DOHH2 (cell line): ENCODE data around the gene PHACTR2.

Source experiments
- CTCF ChIP-seq: fragments of 200-600 bp; sonication (generic); IDR thresholded peaks from one replicate; pipeline ENCODE4 v1.5.1; 2014; ENCODE audit warnings: antibody characterized with exemption, mild to moderate bottlenecking, low read depth, low read length; ENCODE audit not compliant: poor library complexity, severe bottlenecking
- EZH2phosphoT487 ChIP-seq: fragments of 200-600 bp; sonication (generic); IDR thresholded peaks from 2 replicates; pipeline ENCODE4 v1.6.1; 2017; ENCODE audit warnings: borderline replicate concordance, mild to moderate bottlenecking, antibody characterized with exemption, low read length, moderate library complexity, mixed read lengths

- TF ChIP-seq CTCF, result no peak
- no peak for TF ChIP-seq EZH2phosphoT487
Measured at GRCh38 chr6:143742955-143743255, 65.1 kb downstream of the PHACTR2 start.
